ENCODE data around the gene ALPL. TPM values are rescaled to one million over a fixed set of nuclear protein-coding genes. Genes with fewer than 3 reads are reported as not detected.

ALPL gene
- polyA plus RNA-seq, 1 experiment: 0.45 TPM

DNA sequence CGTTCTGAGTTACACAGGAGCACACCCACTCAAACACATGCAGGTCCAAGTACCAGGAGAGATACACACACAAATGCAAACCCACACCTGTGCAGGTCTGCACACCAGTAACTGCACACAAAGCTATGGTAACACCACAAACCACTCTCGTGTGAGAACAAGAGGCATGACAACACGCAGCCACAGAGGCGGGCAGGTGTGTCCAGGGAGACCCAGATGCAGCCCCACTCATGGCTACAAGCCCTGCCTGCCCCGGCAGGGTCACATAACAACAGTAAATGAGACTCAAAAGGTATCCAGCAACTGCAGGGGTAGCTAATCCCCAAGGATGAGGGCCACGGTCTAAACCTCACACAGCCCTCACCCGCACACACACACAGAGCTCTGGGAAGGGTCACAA, 111.8 kb downstream of the ALPL start:
- H3K4me3 ChIP-seq (ENCODE audit: low read depth, low read length): no peak overlapping the region
- H3K27me3 ChIP-seq (ENCODE audit: control insufficient read depth, insufficient read depth, low read length): peaks cover 12% of the 10 kb centered on the region; the same call in 1 of the 2 replicates
- TF ChIP-seq, protein P1, sequence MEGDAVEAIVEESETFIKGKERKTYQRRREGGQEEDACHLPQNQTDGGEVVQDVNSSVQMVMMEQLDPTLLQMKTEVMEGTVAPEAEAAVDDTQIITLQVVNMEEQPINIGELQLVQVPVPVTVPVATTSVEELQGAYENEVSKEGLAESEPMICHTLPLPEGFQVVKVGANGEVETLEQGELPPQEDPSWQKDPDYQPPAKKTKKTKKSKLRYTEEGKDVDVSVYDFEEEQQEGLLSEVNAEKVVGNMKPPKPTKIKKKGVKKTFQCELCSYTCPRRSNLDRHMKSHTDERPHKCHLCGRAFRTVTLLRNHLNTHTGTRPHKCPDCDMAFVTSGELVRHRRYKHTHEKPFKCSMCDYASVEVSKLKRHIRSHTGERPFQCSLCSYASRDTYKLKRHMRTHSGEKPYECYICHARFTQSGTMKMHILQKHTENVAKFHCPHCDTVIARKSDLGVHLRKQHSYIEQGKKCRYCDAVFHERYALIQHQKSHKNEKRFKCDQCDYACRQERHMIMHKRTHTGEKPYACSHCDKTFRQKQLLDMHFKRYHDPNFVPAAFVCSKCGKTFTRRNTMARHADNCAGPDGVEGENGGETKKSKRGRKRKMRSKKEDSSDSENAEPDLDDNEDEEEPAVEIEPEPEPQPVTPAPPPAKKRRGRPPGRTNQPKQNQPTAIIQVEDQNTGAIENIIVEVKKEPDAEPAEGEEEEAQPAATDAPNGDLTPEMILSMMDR (IDR thresholded peaks at IDR 0.05; ENCODE audit: insufficient read depth, low read depth, low read length): no peak
- H3K36me3 ChIP-seq (ENCODE audit: control insufficient read depth, insufficient read depth, low read length): no peaks in the 10 kb centered on the region
- no peak for DNase-seq (ENCODE audit: low read depth)
- CTCF ChIA-PET: interaction anchor here (1.2 kb wide), 1 partner anchor 10 kb away, joined by 3 read pairs; no protein-coding TSS in a partner anchor
- POLR2A ChIA-PET: no interaction called here

DNA sequence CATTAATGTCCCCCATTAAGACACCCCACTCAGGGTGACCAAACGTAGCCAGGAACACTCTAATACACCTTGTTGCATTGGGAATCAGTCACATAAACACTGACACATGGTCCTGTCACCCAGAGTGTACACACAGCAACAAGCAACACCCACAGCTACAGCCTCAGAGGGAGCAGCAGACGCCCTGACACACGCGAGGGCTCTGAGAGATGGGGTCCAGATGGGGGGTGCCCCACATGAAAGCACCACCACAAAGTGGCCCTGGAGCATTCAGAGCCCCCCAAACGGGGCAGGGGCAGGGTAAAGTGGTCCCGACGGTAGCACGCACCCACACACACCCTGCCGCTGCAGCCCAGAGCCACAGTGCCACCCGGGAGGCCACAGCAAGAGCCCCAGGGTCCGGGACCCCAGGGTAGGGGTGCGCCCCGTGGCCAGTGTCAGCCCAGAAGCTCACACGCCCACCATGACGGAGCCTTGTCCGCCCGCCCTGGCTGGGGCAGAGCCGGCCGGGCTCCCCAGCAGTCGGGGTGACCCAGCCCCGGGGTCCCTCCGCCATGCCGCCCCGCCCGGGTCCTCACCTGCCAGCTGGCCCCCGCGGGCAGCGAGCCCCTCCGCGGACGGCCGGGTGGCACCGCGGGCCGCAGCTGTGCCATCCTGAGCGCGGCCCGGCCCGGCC, 112.7 kb downstream of the ALPL start:
- TF ChIP-seq, protein P1 (IDR thresholded peaks at IDR 0.05; ENCODE audit: insufficient read depth, low read depth, low read length): no peak
- DNase-seq (ENCODE audit: low read depth): no peak
- ChIA-PET CTCF (interaction anchor here (0.6 to 1.2 kb wide), 3 partner anchors 11 to 251 kb away, joined by 3 to 4 read pairs (median 3); no protein-coding TSS in a partner anchor), POLR2A (no interaction called here)
- Histone ChIP-seq H3K4me3 (ENCODE audit: low read depth, low read length) (no peak overlapping the region; the same call in 1 of the 2 replicates), H3K36me3 (ENCODE audit: control insufficient read depth, insufficient read depth, low read length) (no peaks in the 10 kb centered on the region), H3K27me3 (ENCODE audit: control insufficient read depth, insufficient read depth, low read length) (peaks cover 12% of the 10 kb centered on the region; the same call in 1 of the 2 replicates)

DNA sequence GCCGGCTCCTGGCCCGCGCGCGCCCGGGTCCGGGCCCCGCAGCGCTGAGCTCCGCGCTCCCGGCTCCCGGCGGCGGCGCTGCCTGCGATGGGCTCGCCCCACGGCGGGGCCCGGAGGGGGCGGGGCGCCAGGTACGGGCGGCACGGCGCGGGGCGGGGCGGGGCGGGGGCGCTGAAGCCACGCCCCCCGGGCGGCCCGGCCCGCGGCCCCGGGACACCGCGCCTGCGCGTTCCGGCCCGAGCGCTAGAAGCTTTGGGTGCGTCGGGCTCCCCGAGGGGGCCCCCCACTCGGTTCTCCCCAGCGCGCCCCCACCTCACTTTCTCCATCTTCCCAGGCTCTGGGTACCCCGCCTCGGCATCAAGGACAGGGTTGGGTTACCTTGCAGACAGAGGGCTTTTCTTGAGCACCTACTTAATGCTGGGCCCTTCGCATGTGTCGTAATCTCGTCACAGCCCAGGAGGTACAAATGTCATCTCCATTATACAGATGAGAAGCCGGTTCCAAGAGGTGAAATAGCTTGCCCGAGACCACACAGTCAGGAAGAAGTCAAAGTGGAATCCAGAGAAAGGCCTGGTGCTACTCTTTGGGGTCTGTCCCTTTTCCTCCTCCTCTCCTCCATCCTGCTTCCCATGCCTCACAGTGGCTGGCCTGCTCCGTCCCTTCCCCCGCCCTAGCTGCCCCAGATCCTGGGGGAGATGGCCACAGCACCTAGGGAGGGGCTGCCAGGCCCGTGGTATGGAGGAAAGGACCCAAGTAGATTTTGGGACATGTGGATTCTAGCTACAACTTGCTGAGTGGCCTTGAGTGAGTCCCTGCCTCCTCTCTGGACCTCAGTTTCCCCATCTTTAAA, 113.5 kb downstream of the ALPL start:
- CTCF ChIA-PET: interaction anchor here (0.6 to 1.5 kb wide), 3 partner anchors 11 to 252 kb away, joined by 3 to 4 read pairs (median 3); no protein-coding TSS in a partner anchor
- TF ChIP-seq, protein P1 (IDR thresholded peaks at IDR 0.05; ENCODE audit: insufficient read depth, low read depth, low read length): no peak
- no peaks in the 10 kb centered on the region for H3K36me3 ChIP-seq (ENCODE audit: control insufficient read depth, insufficient read depth, low read length)
- no peak for DNase-seq (ENCODE audit: low read depth)
- peak overlapping the region; percentile 25 for H3K4me3 ChIP-seq (ENCODE audit: low read depth, low read length)
- POLR2A ChIA-PET: no interaction called here
- peaks cover 12% of the 10 kb centered on the region; the same call in 1 of the 2 replicates for H3K27me3 ChIP-seq (ENCODE audit: control insufficient read depth, insufficient read depth, low read length)

DNA sequence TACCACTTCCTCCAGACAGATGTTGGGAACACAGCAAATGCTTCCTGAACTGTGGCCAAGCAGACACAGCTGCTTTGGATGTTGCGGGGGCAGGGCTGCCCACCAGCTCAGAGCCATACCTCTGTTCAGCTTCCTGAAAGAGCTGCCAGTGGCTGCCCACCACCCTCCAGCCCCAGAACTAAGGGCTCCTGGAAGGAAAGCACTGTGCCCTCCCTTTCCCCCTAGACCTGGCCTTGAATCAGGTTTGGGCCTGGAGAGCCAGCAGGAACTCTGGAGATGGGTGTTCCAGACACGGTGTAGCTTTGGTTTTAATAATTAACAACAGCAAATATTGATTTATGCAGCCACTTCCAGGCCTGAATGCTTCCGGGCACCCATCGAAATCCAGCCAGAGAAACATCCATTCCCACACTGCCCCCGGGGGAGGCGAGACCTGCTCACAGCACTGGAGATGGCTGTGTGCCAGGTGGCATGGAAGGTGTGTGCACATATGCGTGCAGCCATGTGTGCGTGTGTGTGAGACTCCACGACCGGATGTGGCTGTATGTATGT, 114.3 kb downstream of the ALPL start:
- ChIA-PET CTCF (interaction anchor here (1.5 kb wide), 1 partner anchor 12 kb away, joined by 3 read pairs; no protein-coding TSS in a partner anchor), POLR2A (no interaction called here)
- H3K36me3 ChIP-seq (ENCODE audit: control insufficient read depth, insufficient read depth, low read length): no peaks in the 10 kb centered on the region
- H3K27me3 ChIP-seq (ENCODE audit: control insufficient read depth, insufficient read depth, low read length): peaks cover 12% of the 10 kb centered on the region; the same call in 1 of the 2 replicates
- H3K4me3 ChIP-seq (ENCODE audit: low read depth, low read length): no peak overlapping the region
- TF ChIP-seq, protein P1 (IDR thresholded peaks at IDR 0.05; ENCODE audit: insufficient read depth, low read depth, low read length): no peak
- no peak for DNase-seq (ENCODE audit: low read depth)

Measured in BJ (cell line).